Neural cell (in vitro differentiated cells): ENCODE results near the gene ABCB8.

Experiments used
- EP300 ChIP-seq: fragments of 450-650 bp; conservative IDR thresholded peaks from 2 replicates; pipeline ENCODE4 v1.6.1; 2014; ENCODE audit warnings: antibody characterized with exemption, mild to moderate bottlenecking, moderate library complexity; ENCODE audit not compliant: poor library complexity, severe bottlenecking
- EZH2 ChIP-seq: fragments of 200-600, 300-800 bp; shearing (Covaris generic), sonication (generic); IDR thresholded peaks from 2 replicates; pipeline ENCODE4 v1.6.1; 2014; ENCODE audit warnings: antibody characterized with exemption, low read length, borderline replicate concordance, mild to moderate bottlenecking; ENCODE audit not compliant: insufficient read depth, poor library complexity, severe bottlenecking
- MXI1 ChIP-seq: fragments of 450-650 bp; conservative IDR thresholded peaks from 2 replicates; pipeline ENCODE4 v1.6.1; 2014; ENCODE audit warnings: antibody characterized with exemption, mild to moderate bottlenecking; ENCODE audit not compliant: poor library complexity, severe bottlenecking
- POLR2AphosphoS5 ChIP-seq: IDR thresholded peaks from 2 replicates; pipeline ENCODE4 v1.6.1; 2012
- RAD21 ChIP-seq: fragments of 450-650 bp; conservative IDR thresholded peaks from 2 replicates; pipeline ENCODE4 v1.6.1; 2014; ENCODE audit warnings: antibody characterized with exemption, mild to moderate bottlenecking, moderate library complexity
- TAF1 ChIP-seq: IDR thresholded peaks from 2 replicates; pipeline ENCODE4 v1.6.1; 2012; ENCODE audit warnings: low read depth
- TF ChIP-seq, protein P1 (sequence below): fragments of 450-650 bp; IDR thresholded peaks from 2 replicates; pipeline ENCODE4 v1.5.1; 2014; ENCODE audit warnings: antibody characterized with exemption, mild to moderate bottlenecking, moderate library complexity; ENCODE audit not compliant: poor library complexity, severe bottlenecking
- TF ChIP-seq, protein P2 (sequence below): IDR thresholded peaks from 2 replicates; pipeline ENCODE4 v1.6.1; 2012; ENCODE audit warnings: borderline replicate concordance

DNA sequence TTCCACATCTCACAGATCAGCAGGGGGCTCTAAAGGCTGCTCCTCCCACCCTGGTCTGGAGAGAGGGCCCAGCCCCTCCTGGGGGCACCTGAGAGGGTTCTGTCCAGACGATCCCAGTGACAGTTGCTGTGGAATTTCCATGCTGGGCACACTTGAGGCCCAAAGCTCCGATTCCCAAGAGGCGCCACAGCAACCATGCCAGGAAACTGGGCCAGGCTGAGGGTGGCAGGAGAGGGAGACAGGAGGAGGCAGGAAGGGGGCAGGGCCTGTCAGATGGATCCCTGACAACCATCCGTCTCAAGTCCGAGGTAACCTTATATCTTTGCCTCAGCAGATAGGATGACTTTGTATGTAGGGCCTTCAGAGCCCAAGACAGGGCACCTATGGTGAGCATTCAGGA is 41.7 kb upstream of the ABCB8 start:
- TF ChIP-seq, protein P1, sequence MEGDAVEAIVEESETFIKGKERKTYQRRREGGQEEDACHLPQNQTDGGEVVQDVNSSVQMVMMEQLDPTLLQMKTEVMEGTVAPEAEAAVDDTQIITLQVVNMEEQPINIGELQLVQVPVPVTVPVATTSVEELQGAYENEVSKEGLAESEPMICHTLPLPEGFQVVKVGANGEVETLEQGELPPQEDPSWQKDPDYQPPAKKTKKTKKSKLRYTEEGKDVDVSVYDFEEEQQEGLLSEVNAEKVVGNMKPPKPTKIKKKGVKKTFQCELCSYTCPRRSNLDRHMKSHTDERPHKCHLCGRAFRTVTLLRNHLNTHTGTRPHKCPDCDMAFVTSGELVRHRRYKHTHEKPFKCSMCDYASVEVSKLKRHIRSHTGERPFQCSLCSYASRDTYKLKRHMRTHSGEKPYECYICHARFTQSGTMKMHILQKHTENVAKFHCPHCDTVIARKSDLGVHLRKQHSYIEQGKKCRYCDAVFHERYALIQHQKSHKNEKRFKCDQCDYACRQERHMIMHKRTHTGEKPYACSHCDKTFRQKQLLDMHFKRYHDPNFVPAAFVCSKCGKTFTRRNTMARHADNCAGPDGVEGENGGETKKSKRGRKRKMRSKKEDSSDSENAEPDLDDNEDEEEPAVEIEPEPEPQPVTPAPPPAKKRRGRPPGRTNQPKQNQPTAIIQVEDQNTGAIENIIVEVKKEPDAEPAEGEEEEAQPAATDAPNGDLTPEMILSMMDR, result no peak
- no peak for TF ChIP-seq TAF1
- TF ChIP-seq EP300, result no peak
- no peak for TF ChIP-seq RAD21
- no peak for TF ChIP-seq MXI1
- no peak for TF ChIP-seq EZH2
- TF ChIP-seq POLR2AphosphoS5, result no peak
- TF ChIP-seq, protein P2, sequence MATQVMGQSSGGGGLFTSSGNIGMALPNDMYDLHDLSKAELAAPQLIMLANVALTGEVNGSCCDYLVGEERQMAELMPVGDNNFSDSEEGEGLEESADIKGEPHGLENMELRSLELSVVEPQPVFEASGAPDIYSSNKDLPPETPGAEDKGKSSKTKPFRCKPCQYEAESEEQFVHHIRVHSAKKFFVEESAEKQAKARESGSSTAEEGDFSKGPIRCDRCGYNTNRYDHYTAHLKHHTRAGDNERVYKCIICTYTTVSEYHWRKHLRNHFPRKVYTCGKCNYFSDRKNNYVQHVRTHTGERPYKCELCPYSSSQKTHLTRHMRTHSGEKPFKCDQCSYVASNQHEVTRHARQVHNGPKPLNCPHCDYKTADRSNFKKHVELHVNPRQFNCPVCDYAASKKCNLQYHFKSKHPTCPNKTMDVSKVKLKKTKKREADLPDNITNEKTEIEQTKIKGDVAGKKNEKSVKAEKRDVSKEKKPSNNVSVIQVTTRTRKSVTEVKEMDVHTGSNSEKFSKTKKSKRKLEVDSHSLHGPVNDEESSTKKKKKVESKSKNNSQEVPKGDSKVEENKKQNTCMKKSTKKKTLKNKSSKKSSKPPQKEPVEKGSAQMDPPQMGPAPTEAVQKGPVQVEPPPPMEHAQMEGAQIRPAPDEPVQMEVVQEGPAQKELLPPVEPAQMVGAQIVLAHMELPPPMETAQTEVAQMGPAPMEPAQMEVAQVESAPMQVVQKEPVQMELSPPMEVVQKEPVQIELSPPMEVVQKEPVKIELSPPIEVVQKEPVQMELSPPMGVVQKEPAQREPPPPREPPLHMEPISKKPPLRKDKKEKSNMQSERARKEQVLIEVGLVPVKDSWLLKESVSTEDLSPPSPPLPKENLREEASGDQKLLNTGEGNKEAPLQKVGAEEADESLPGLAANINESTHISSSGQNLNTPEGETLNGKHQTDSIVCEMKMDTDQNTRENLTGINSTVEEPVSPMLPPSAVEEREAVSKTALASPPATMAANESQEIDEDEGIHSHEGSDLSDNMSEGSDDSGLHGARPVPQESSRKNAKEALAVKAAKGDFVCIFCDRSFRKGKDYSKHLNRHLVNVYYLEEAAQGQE, result no peak
